Activated CD4-positive, alpha-beta T cell treated with anti-CD3 and anti-CD28 coated beads, Interleukin-2, amount 10 ng/mL, durations not matched to agents 24 days and 14 days (primary cell): ENCODE data around the gene ARPC4. TPM values are rescaled to one million over a fixed set of nuclear protein-coding genes. Genes with fewer than 3 reads are reported as not detected.
A peak's percentile ranks its signal among the peaks of the same experiment; 100 is the strongest.

Experiments used
- DNase-seq: peaks from one replicate; pipeline ENCODE4 v3.0.0; 2022
- H3K27ac Mint-ChIP-seq: one replicate; pipeline ENCODE4 v1.8.0; 2022; ENCODE audit warnings: mild to moderate bottlenecking, mixed read lengths
- H3K27me3 Mint-ChIP-seq: one replicate; pipeline ENCODE4 v1.8.0; 2022; ENCODE audit warnings: mixed read lengths
- H3K36me3 Mint-ChIP-seq: one replicate; pipeline ENCODE4 v1.8.0; 2022; ENCODE audit warnings: low read depth, mild to moderate bottlenecking, mixed read lengths
- H3K4me1 Mint-ChIP-seq: one replicate; pipeline ENCODE4 v1.8.0; 2021; ENCODE audit warnings: mixed read lengths
- H3K4me3 Mint-ChIP-seq: one replicate; pipeline ENCODE4 v1.8.0; 2022; ENCODE audit warnings: mild to moderate bottlenecking, moderate library complexity, mixed read lengths
- H3K9me3 Mint-ChIP-seq: one replicate; pipeline ENCODE4 v1.8.0; 2021; ENCODE audit warnings: mixed read lengths
- intact Hi-C: fragments of 100-400 bp; cut with micrococcal nuclease; formaldehyde crosslinking; loops from one replicate; pipeline ENCODE4 v1.15.1; 2023
- total RNA-seq: library from RNA; stranded (reverse); gene quantifications from 2 replicates; pipeline ENCODE4 v1.2.3, GENCODE V29; 2022

The ARPC4 gene
- 263 and 267 TPM in 2 replicates for total RNA-seq

- Mint-ChIP-seq H3K27me3 (no peaks in the 10 kb centered on the region), H3K4me3 (peak within 1 kb of the TSS; percentile 94), H3K27ac (peak within 1 kb of the TSS; percentile 100), H3K4me1 (peaks cover 47% of the 10 kb centered on the region), H3K36me3 (peaks cover 54% of the 10 kb centered on the region), H3K9me3 (no peaks in the 10 kb centered on the region)
- intact Hi-C loops = loop anchor here (1.0 to 2.0 kb wide), 10 partner anchors 14 to 322 kb away; partner anchors contain the start of genes BRK1, BRPF1, CAMK1 and CRELD1
- peak; percentile 98 for DNase-seq
These were observed at the start of gene ARPC4, which contains the start of gene TADA3 for GRCh38 chr3:9792405-9793160. Gene ARPC4, plus strand, starts transcription at chr3:9793082. Its CDS starts 40 bp downstream, at chr3:9793122. Gene TADA3, minus strand, starts transcription at chr3:9792473. Its CDS starts 1,007 bp downstream, at chr3:9791466.

- H3K4me3 Mint-ChIP-seq = no peak overlapping the region
- peaks cover 8% of the 10 kb centered on the region for H3K4me1 Mint-ChIP-seq
- peaks cover 78% of the 10 kb centered on the region for H3K36me3 Mint-ChIP-seq
- intact Hi-C loops = no loop called here
- H3K27me3 Mint-ChIP-seq = no peaks in the 10 kb centered on the region
- H3K27ac Mint-ChIP-seq = no peak overlapping the region
- no peak for DNase-seq
- H3K9me3 Mint-ChIP-seq = no peaks in the 10 kb centered on the region
These were observed 49.3 kb upstream of the ARPC4 start for GRCh38 chr3:9743548-9743947.

DNA sequence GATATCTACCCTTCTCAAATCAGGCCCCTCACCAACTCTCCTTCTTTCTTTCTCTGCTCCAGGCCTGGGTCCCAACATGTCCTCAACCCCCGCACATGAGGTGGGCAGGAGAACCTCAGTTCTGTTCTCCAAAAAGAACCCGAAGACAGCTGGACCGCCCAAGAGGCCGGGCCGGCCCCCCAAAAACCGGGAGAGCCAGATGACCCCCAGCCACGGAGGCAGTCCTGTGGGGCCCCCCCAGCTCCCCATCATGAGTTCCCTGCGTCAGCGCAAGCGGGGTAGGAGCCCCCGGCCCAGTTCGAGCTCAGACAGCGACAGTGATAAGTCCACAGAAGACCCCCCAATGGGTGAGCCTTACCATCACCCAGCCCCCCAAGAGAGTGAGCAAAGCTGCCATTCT is 48.7 kb upstream of the ARPC4 start:
- H3K27ac Mint-ChIP-seq = no peak overlapping the region
- intact Hi-C loops = no loop called here
- H3K4me3 Mint-ChIP-seq = no peak overlapping the region
- H3K9me3 Mint-ChIP-seq = no peaks in the 10 kb centered on the region
- H3K36me3 Mint-ChIP-seq = peaks cover 77% of the 10 kb centered on the region
- H3K27me3 Mint-ChIP-seq = no peaks in the 10 kb centered on the region
- DNase-seq = no peak
- peaks cover 14% of the 10 kb centered on the region for H3K4me1 Mint-ChIP-seq

- no peaks in the 10 kb centered on the region for H3K27me3 Mint-ChIP-seq
- no peak overlapping the region for H3K27ac Mint-ChIP-seq
- peaks cover 24% of the 10 kb centered on the region for H3K4me1 Mint-ChIP-seq
- intact Hi-C loops = no loop called here
- H3K36me3 Mint-ChIP-seq = peaks cover 74% of the 10 kb centered on the region
- no peaks in the 10 kb centered on the region for H3K9me3 Mint-ChIP-seq
- DNase-seq = no peak
- no peak overlapping the region for H3K4me3 Mint-ChIP-seq
These were observed 47.4 kb upstream of the ARPC4 start for GRCh38 chr3:9745521-9745920.

GRCh38 chr3:9746330-9746729 is 46.6 kb upstream of the ARPC4 start:
- DNase-seq = no peak
- peaks cover 31% of the 10 kb centered on the region for H3K4me1 Mint-ChIP-seq
- peaks cover 71% of the 10 kb centered on the region for H3K36me3 Mint-ChIP-seq
- H3K4me3 Mint-ChIP-seq = no peak overlapping the region
- intact Hi-C loops = no loop called here
- H3K27me3 Mint-ChIP-seq = no peaks in the 10 kb centered on the region
- H3K27ac Mint-ChIP-seq = no peak overlapping the region
- no peaks in the 10 kb centered on the region for H3K9me3 Mint-ChIP-seq

DNA sequence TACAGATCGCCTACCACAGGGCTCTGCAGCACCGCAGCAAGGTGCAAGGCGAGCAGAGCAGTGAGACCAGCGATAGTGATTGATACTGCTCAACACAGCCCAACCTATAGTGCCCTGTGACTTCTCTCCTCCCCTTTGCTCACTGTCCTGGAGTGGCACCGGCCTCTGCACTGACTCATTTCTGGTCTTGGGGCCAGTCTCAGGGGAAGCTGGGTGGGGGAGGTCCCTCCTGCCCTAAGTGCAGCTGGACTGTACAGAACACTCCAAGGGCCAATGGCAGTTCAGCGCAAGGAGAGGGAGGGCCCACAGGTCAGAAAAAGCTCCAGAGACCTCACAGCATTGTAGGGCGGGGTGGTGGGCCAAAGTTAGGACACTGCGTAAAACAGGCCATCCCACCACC is 45.6 kb upstream of the ARPC4 start:
- H3K9me3 Mint-ChIP-seq = no peaks in the 10 kb centered on the region
- intact Hi-C loops = no loop called here
- H3K4me1 Mint-ChIP-seq = peaks cover 39% of the 10 kb centered on the region
- no peak overlapping the region for H3K27ac Mint-ChIP-seq
- H3K4me3 Mint-ChIP-seq = no peak overlapping the region
- no peak for DNase-seq
- H3K36me3 Mint-ChIP-seq = peaks cover 74% of the 10 kb centered on the region
- H3K27me3 Mint-ChIP-seq = no peaks in the 10 kb centered on the region

- intact Hi-C loops = no loop called here
- Mint-ChIP-seq H3K4me3 (no peak overlapping the region), H3K36me3 (peaks cover 75% of the 10 kb centered on the region)
These were observed 44.9 kb upstream of the ARPC4 start for GRCh38 chr3:9748031-9748430.

DNA sequence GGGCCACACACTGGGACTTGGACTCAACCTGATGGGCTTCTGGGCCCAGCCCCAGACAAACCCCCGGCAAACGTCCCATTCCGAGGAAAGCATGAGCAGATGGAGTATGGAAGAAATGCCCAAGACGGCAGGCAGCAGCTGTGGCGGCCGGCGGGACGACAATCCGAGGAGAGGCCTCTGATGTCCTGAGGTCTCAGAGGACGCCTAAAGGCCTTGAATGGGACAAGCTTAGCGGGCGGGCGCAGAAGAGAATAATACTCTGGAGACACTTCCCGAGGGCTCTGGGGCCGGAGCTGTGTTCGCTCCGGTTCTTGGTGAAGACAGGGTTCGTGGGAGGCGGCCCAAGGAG is 43.6 kb upstream of the ARPC4 start:
- peak overlapping the region; percentile 91 for H3K4me3 Mint-ChIP-seq
- no peaks in the 10 kb centered on the region for H3K9me3 Mint-ChIP-seq
- no peaks in the 10 kb centered on the region for H3K27me3 Mint-ChIP-seq
- peaks cover 72% of the 10 kb centered on the region for H3K36me3 Mint-ChIP-seq
- intact Hi-C loops = loop anchor here (1.0 kb wide), 1 partner anchor 43 kb away; the partner anchor contains the start of gene TADA3
- no peak for DNase-seq
- peak overlapping the region; percentile 96 for H3K27ac Mint-ChIP-seq
- peaks cover 45% of the 10 kb centered on the region for H3K4me1 Mint-ChIP-seq

More at GRCh38 chr3:9748031-9748430, 44.9 kb upstream of the ARPC4 start:
- H3K27ac Mint-ChIP-seq = no peak overlapping the region
- H3K27me3 Mint-ChIP-seq = no peaks in the 10 kb centered on the region
- peaks cover 39% of the 10 kb centered on the region for H3K4me1 Mint-ChIP-seq
- no peaks in the 10 kb centered on the region for H3K9me3 Mint-ChIP-seq
- DNase-seq = no peak

DNA sequence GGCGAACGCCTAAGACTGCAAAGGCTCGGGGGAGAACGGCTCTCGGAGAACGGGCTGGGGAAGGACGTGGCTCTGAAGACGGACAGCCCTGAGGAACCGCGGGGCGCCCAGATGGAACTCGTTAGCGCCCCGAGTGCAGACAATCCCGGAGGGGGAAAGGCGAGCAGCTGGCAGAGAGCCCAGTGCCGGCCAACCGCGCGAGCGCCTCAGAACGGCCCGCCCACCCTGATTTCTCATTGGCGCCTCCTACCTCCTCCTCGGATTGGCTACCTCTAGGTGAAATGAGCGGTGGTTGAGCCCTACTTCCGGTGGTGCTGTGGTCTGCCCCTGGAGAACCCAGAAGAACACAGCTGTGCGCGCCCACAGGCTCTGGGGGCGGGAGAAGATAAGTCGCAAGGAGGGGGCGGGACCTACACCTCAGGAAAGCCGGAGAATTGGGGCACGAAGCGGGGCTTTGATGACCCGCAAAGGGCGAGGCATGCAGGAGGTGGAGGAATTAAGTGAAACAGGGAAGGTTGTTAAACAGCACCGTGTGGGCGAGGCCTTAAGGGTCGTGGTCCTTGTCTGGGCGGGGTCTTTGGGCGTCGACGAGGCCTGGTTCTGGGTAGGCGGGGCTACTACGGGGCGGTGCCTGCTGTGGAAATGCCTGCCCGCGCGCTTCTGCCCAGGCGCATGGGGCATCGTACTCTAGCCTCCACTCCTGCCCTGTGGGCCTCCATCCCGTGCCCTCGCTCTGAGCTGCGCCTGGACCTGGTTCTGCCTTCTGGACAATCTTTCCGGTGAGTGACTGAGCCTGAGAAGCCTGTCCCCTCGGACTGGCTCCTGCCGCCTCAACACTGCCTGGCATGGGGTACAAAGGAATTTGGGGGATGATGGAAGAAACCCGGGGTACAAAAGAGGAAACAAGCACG is 43.0 kb upstream of the ARPC4 start, which contains the start of gene OGG1:
OGG1 (plus strand) TSS at position 308 of the 911 bp plus-strand sequence; CDS start at position 643, 335 bp downstream.
- H3K4me1 Mint-ChIP-seq = peaks cover 50% of the 10 kb centered on the region
- peaks cover 72% of the 10 kb centered on the region for H3K36me3 Mint-ChIP-seq
- intact Hi-C loops = loop anchor here (1.0 to 2.0 kb wide), 6 partner anchors 19 to 182 kb away; partner anchors contain the start of genes BRPF1, CAMK1 and TADA3
- no peaks in the 10 kb centered on the region for H3K9me3 Mint-ChIP-seq
- no peaks in the 10 kb centered on the region for H3K27me3 Mint-ChIP-seq
- peak; percentile 99 for DNase-seq
- peak within 1 kb of the TSS; percentile 91 for H3K4me3 Mint-ChIP-seq
- H3K27ac Mint-ChIP-seq = peak within 1 kb of the TSS; percentile 96

GRCh38 chr3:9750556-9751411 is 42.1 kb upstream of the ARPC4 start:
- intact Hi-C loops = loop anchor here (1.0 to 2.0 kb wide), 5 partner anchors 19 to 182 kb away; partner anchors contain the start of genes BRPF1 and CAMK1
- H3K27me3 Mint-ChIP-seq = no peaks in the 10 kb centered on the region

GRCh38 chr3:9754678-9755077 is 38.2 kb upstream of the ARPC4 start:
- intact Hi-C loops = no loop called here
- no peaks in the 10 kb centered on the region for H3K9me3 Mint-ChIP-seq
- peak overlapping the region; percentile 73 for H3K4me3 Mint-ChIP-seq
- peak overlapping the region; percentile 86 for H3K27ac Mint-ChIP-seq
- peak; percentile 69 for DNase-seq
- no peaks in the 10 kb centered on the region for H3K27me3 Mint-ChIP-seq
- peaks cover 34% of the 10 kb centered on the region for H3K4me1 Mint-ChIP-seq
- peaks cover 65% of the 10 kb centered on the region for H3K36me3 Mint-ChIP-seq

More at GRCh38 chr3:9750556-9751411, 42.1 kb upstream of the ARPC4 start:
- Mint-ChIP-seq H3K36me3 (peaks cover 70% of the 10 kb centered on the region), H3K4me1 (peaks cover 53% of the 10 kb centered on the region), H3K4me3 (peak overlapping the region; percentile 91), H3K9me3 (no peaks in the 10 kb centered on the region), H3K27ac (peak overlapping the region; percentile 96)
- peak; percentile 72 for DNase-seq

GRCh38 chr3:9757427-9757826 is 35.5 kb upstream of the ARPC4 start:
- no peak for DNase-seq
- Mint-ChIP-seq H3K27ac (no peak overlapping the region), H3K27me3 (no peaks in the 10 kb centered on the region), H3K36me3 (peaks cover 70% of the 10 kb centered on the region), H3K4me3 (no peak overlapping the region), H3K9me3 (no peaks in the 10 kb centered on the region), H3K4me1 (peaks cover 14% of the 10 kb centered on the region)
- intact Hi-C loops = no loop called here
